Measurements from ENCODE around the gene PCNX3. TPM values are rescaled to one million over a fixed set of nuclear protein-coding genes. Genes with fewer than 3 reads are reported as not detected.

Gene PCNX3
- total and polyA plus RNA-seq, 2 donors (not counting 3 experiments of a cell fraction or from before 2014, with no cell fraction given) = 42.6 to 53.9 TPM

GRCh38 chr11:65618763-65619162 is 3.2 kb downstream of the PCNX3 start:
- Histone ChIP-seq H3K27me3 (ENCODE audit: control insufficient read depth in 2 of 2, insufficient read depth in 2 of 2, low read length in 2 of 2) (no peaks in the 10 kb centered on the region), H3K4me3 (replicated peaks in 1 of 3; ENCODE audit: insufficient read depth in 1 of 3, low read depth in 1 of 3, low read length in 3 of 3) (no peak overlapping the region), H3K9me3 (replicated peaks; ENCODE audit: control insufficient read depth, insufficient read depth, low read length) (no peaks in the 10 kb centered on the region), H4K20me1 (replicated peaks; ENCODE audit: control insufficient read depth, extremely low read depth, insufficient read depth, low read length) (no peaks in the 10 kb centered on the region), H3K27ac (ENCODE audit: insufficient read depth, low read depth, low read length) (no peak overlapping the region), H3K79me2 (ENCODE audit: control insufficient read depth, insufficient read depth, low read length) (peaks cover 26% of the 10 kb centered on the region), H3K9ac (replicated peaks; ENCODE audit: extremely low read depth, insufficient read depth, low read length) (no peak overlapping the region), H3K9me1 (replicated peaks; ENCODE audit: control insufficient read depth, extremely low read depth, insufficient read depth, low read length) (no peaks in the 10 kb centered on the region), H3K4me2 (ENCODE audit: insufficient read depth, low read length) (no peak overlapping the region), H3K36me3 (ENCODE audit: control insufficient read depth in 2 of 2, extremely low read depth in 1 of 2, insufficient read depth in 2 of 2, low read length in 2 of 2) (peaks cover 3 to 45% of the 10 kb centered on the region in 2 experiments), H3K4me1 (ENCODE audit: control insufficient read depth, extremely low read depth, insufficient read depth, low read length) (peaks cover 11% of the 10 kb centered on the region), H2AFZ (ENCODE audit: low read depth, low read length) (no peak overlapping the region)
- TF ChIP-seq GATA2 (IDR thresholded peaks at IDR 0.05; ENCODE audit: insufficient read depth, insufficient read length, low read depth, low read length) (no peak), MYC (IDR thresholded peaks at IDR 0.05; ENCODE audit: low read depth, low read length) (no peak), POLR2AphosphoS5 (IDR thresholded peaks at IDR 0.05; ENCODE audit: insufficient read depth, low read depth, low read length) (no peak), POLR2A (IDR thresholded peaks at IDR 0.05; ENCODE audit: low read depth, low read length) (no peak), EZH2 (IDR thresholded peaks at IDR 0.05; ENCODE audit: borderline replicate concordance, low read depth, low read length, severe bottlenecking) (no peak), JUN (IDR thresholded peaks at IDR 0.05; ENCODE audit: borderline replicate concordance, insufficient read depth, insufficient read length, low read depth) (no peak)
- TF ChIP-seq, protein P1, sequence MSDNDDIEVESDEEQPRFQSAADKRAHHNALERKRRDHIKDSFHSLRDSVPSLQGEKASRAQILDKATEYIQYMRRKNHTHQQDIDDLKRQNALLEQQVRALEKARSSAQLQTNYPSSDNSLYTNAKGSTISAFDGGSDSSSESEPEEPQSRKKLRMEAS (IDR thresholded peaks at IDR 0.05; ENCODE audit: insufficient read depth, insufficient read length) = no peak
- FAIRE-seq = no peak
- DNase-seq (ENCODE audit: low read depth, low spot score) = no peak
- no TSS peak for BruUV-seq (replicated peaks)
- CTCF ChIA-PET = no interaction called here
- dilution Hi-C loops (cut with MboI; ENCODE audit: extremely low pct_ligation_motif_present, low sequenced_read_pairs) (no loop called here), intact Hi-C loops (cut with micrococcal nuclease) (no loop called here)
- POLR2A ChIA-PET = no interaction called here

GRCh38 chr11:65619281-65619928 is 3.8 kb downstream of the PCNX3 start:
- Histone ChIP-seq H3K4me2 (ENCODE audit: insufficient read depth, low read length) (no peak overlapping the region), H3K9me1 (replicated peaks; ENCODE audit: control insufficient read depth, extremely low read depth, insufficient read depth, low read length) (no peaks in the 10 kb centered on the region), H3K27ac (ENCODE audit: insufficient read depth, low read depth, low read length) (no peak overlapping the region), H3K9me3 (replicated peaks; ENCODE audit: control insufficient read depth, insufficient read depth, low read length) (no peaks in the 10 kb centered on the region), H3K79me2 (ENCODE audit: control insufficient read depth, insufficient read depth, low read length) (peaks cover 21% of the 10 kb centered on the region), H4K20me1 (replicated peaks; ENCODE audit: control insufficient read depth, extremely low read depth, insufficient read depth, low read length) (no peaks in the 10 kb centered on the region), H3K36me3 (ENCODE audit: control insufficient read depth in 2 of 2, extremely low read depth in 1 of 2, insufficient read depth in 2 of 2, low read length in 2 of 2) (peaks cover 3 to 52% of the 10 kb centered on the region in 2 experiments), H3K4me3 (replicated peaks in 1 of 3; ENCODE audit: insufficient read depth in 1 of 3, low read depth in 1 of 3, low read length in 3 of 3) (no peak overlapping the region), H2AFZ (ENCODE audit: low read depth, low read length) (no peak overlapping the region), H3K4me1 (ENCODE audit: control insufficient read depth, extremely low read depth, insufficient read depth, low read length) (peaks cover 10% of the 10 kb centered on the region), H3K27me3 (ENCODE audit: control insufficient read depth in 2 of 2, insufficient read depth in 2 of 2, low read length in 2 of 2) (no peaks in the 10 kb centered on the region), H3K9ac (replicated peaks; ENCODE audit: extremely low read depth, insufficient read depth, low read length) (no peak overlapping the region)
- DNase-seq (ENCODE audit: low read depth, low spot score) (no peak), FAIRE-seq (no peak)
- no TSS peak for BruUV-seq (replicated peaks)
- ChIA-PET POLR2A (no interaction called here), CTCF (no interaction called here)
- TF ChIP-seq MYC (IDR thresholded peaks at IDR 0.05; ENCODE audit: low read depth, low read length) (no peak), POLR2A (IDR thresholded peaks at IDR 0.05; ENCODE audit: low read depth, low read length) (no peak), EZH2 (IDR thresholded peaks at IDR 0.05; ENCODE audit: borderline replicate concordance, low read depth, low read length, severe bottlenecking) (no peak), FOS (IDR thresholded peaks at IDR 0.05; ENCODE audit: borderline replicate concordance, insufficient read depth, low read length) (no peak), POLR2AphosphoS5 (IDR thresholded peaks at IDR 0.05; ENCODE audit: insufficient read depth, low read depth, low read length) (no peak), JUN (IDR thresholded peaks at IDR 0.05; ENCODE audit: borderline replicate concordance, insufficient read depth, insufficient read length, low read depth) (no peak), GATA2 (IDR thresholded peaks at IDR 0.05; ENCODE audit: insufficient read depth, insufficient read length, low read depth, low read length) (no peak)
- TF ChIP-seq, protein P2, sequence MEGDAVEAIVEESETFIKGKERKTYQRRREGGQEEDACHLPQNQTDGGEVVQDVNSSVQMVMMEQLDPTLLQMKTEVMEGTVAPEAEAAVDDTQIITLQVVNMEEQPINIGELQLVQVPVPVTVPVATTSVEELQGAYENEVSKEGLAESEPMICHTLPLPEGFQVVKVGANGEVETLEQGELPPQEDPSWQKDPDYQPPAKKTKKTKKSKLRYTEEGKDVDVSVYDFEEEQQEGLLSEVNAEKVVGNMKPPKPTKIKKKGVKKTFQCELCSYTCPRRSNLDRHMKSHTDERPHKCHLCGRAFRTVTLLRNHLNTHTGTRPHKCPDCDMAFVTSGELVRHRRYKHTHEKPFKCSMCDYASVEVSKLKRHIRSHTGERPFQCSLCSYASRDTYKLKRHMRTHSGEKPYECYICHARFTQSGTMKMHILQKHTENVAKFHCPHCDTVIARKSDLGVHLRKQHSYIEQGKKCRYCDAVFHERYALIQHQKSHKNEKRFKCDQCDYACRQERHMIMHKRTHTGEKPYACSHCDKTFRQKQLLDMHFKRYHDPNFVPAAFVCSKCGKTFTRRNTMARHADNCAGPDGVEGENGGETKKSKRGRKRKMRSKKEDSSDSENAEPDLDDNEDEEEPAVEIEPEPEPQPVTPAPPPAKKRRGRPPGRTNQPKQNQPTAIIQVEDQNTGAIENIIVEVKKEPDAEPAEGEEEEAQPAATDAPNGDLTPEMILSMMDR (IDR thresholded peaks at IDR 0.05; ENCODE audit: extremely low read depth in 1 of 2, insufficient read depth in 1 of 2, low read depth in 1 of 2, low read length in 2 of 2) = no peak
- TF ChIP-seq, protein P1 (IDR thresholded peaks at IDR 0.05; ENCODE audit: insufficient read depth, insufficient read length) = no peak
- intact Hi-C loops (cut with micrococcal nuclease) = no loop called here
- dilution Hi-C loops (cut with MboI; ENCODE audit: extremely low pct_ligation_motif_present, low sequenced_read_pairs) = no loop called here
